ENCODE data around the gene SKI.

DNA sequence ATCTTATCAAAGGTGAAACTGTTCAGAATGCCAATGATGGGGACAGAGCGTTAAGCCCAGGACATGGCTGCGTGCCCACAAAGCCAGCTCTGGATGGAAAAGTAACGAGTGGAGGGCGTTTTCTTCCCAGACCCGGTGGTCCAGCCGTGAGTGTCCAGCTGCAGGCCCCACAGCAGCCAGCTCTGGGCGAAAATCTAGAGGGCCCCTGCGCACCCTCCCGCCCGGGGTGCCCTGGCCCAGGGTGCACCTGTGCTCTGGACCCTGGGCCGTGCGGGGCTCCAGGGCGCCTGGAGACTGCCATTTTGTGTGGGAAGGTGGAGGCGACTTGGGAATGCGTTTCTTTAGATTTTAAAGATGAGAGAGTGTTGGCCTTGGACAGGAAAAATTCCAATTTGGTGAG, 58.8 kb downstream of the SKI start:
- TF ChIP-seq, protein P1, sequence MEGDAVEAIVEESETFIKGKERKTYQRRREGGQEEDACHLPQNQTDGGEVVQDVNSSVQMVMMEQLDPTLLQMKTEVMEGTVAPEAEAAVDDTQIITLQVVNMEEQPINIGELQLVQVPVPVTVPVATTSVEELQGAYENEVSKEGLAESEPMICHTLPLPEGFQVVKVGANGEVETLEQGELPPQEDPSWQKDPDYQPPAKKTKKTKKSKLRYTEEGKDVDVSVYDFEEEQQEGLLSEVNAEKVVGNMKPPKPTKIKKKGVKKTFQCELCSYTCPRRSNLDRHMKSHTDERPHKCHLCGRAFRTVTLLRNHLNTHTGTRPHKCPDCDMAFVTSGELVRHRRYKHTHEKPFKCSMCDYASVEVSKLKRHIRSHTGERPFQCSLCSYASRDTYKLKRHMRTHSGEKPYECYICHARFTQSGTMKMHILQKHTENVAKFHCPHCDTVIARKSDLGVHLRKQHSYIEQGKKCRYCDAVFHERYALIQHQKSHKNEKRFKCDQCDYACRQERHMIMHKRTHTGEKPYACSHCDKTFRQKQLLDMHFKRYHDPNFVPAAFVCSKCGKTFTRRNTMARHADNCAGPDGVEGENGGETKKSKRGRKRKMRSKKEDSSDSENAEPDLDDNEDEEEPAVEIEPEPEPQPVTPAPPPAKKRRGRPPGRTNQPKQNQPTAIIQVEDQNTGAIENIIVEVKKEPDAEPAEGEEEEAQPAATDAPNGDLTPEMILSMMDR (conservative IDR thresholded peaks at IDR 0.05 in 1 of 2, IDR thresholded peaks at IDR 0.05 in 1 of 2; ENCODE audit: low read depth in 1 of 2, low read length in 2 of 2) = no peak
- no peak for TF ChIP-seq EZH2 (IDR thresholded peaks at IDR 0.05; ENCODE audit: low read length, missing control alignments)
